Measurements from ENCODE around the gene GATA3. TPM values are rescaled to one million over a fixed set of nuclear protein-coding genes. Genes with fewer than 3 reads are reported as not detected.

GATA3 gene
- total and polyA plus RNA-seq, 9 of the 15 experiments (the other 6 are each of a cell fraction or from before 2014, with no cell fraction given) = 0.01 to 0.24 (median 0.09) TPM; not detected in 6

DNA sequence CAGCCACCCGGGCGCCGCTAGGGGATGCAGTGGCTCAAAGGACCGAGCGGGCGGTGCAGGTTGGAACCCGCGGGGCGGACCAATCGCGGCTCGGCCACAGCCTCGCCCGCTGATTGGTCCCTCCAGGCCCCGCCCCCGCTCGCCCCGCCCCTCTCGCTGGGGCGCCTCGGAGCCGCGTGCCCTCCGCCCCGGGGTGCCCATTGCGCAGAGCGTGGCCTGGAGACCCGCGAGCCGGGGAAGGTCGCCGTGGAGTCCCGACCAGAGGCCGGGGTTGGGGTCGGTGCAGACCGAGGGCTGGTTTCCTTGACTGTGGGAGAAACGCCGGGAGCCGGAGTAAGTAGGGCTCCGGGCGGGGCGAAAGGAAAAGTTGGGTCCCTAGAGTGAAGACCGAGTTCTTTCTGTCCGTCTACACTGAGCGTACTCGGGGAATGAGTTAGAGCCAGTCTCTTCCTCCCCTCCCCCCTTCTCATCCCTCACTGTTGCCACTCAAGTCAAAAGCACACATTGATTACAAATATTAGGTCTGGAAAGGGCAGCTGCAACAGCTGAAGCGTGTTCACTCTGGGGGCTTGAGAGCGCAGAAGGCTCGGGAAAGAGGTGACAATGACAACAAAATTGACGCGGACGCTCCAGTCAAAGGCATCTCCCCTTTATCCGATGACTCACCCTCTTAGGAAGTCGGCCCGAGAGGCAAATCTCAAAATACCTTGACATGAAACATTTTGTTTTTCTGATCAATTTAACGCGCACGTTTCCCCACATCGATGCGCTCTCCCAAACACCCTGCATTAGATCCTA is 843 bp upstream of the GATA3 start (continued):
- TF ChIP-seq, protein P1, sequence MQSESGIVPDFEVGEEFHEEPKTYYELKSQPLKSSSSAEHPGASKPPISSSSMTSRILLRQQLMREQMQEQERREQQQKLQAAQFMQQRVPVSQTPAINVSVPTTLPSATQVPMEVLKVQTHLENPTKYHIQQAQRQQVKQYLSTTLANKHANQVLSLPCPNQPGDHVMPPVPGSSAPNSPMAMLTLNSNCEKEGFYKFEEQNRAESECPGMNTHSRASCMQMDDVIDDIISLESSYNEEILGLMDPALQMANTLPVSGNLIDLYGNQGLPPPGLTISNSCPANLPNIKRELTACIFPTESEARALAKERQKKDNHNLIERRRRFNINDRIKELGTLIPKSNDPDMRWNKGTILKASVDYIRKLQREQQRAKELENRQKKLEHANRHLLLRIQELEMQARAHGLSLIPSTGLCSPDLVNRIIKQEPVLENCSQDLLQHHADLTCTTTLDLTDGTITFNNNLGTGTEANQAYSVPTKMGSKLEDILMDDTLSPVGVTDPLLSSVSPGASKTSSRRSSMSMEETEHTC (IDR thresholded peaks at IDR 0.05) = no peak
- TF ChIP-seq SRSF7 (optimal IDR thresholded peaks at IDR 0.05; ENCODE audit: low read depth, low read length) = no peak
- TF ChIP-seq HDAC3 (IDR thresholded peaks at IDR 0.05; ENCODE audit: borderline replicate concordance, partially characterized antibody) = no peak
- TF ChIP-seq SMAD4 (CRISPR knock-in tag; conservative IDR thresholded peaks at IDR 0.05) = no peak
- no peak for TF ChIP-seq BDP1 (IDR thresholded peaks at IDR 0.05; ENCODE audit: insufficient read depth, insufficient read length)
- TF ChIP-seq, protein P2, sequence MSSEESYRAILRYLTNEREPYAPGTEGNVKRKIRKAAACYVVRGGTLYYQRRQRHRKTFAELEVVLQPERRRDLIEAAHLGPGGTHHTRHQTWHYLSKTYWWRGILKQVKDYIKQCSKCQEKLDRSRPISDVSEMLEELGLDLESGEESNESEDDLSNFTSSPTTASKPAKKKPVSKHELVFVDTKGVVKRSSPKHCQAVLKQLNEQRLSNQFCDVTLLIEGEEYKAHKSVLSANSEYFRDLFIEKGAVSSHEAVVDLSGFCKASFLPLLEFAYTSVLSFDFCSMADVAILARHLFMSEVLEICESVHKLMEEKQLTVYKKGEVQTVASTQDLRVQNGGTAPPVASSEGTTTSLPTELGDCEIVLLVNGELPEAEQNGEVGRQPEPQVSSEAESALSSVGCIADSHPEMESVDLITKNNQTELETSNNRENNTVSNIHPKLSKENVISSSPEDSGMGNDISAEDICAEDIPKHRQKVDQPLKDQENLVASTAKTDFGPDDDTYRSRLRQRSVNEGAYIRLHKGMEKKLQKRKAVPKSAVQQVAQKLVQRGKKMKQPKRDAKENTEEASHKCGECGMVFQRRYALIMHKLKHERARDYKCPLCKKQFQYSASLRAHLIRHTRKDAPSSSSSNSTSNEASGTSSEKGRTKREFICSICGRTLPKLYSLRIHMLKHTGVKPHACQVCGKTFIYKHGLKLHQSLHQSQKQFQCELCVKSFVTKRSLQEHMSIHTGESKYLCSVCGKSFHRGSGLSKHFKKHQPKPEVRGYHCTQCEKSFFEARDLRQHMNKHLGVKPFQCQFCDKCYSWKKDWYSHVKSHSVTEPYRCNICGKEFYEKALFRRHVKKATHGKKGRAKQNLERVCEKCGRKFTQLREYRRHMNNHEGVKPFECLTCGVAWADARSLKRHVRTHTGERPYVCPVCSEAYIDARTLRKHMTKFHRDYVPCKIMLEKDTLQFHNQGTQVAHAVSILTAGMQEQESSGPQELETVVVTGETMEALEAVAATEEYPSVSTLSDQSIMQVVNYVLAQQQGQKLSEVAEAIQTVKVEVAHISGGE (CRISPR knock-in tag; IDR thresholded peaks at IDR 0.05) = no peak; a peak in 1 of 6 replicates
- TF ChIP-seq ATF7 (IDR thresholded peaks at IDR 0.05) = no peak
- no peak for TF ChIP-seq ZNF316 (IDR thresholded peaks at IDR 0.05)
- no peak for TF ChIP-seq TCF3 (CRISPR knock-in tag; IDR thresholded peaks at IDR 0.05)
- no peak for TF ChIP-seq HIVEP1 (CRISPR knock-in tag; IDR thresholded peaks at IDR 0.05)
- TF ChIP-seq, protein P3, sequence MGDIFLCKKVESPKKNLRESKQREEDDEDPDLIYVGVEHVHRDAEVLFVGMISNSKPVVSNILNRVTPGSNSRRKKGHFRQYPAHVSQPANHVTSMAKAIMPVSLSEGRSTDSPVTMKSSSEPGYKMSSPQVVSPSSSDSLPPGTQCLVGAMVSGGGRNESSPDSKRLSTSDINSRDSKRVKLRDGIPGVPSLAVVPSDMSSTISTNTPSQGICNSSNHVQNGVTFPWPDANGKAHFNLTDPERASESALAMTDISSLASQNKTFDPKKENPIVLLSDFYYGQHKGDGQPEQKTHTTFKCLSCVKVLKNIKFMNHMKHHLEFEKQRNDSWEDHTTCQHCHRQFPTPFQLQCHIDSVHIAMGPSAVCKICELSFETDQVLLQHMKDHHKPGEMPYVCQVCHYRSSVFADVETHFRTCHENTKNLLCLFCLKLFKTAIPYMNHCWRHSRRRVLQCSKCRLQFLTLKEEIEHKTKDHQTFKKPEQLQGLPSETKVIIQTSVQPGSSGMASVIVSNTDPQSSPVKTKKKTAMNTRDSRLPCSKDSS (IDR thresholded peaks at IDR 0.05; ENCODE audit: low read depth, partially characterized antibody) = no peak
- TF ChIP-seq, protein P4, sequence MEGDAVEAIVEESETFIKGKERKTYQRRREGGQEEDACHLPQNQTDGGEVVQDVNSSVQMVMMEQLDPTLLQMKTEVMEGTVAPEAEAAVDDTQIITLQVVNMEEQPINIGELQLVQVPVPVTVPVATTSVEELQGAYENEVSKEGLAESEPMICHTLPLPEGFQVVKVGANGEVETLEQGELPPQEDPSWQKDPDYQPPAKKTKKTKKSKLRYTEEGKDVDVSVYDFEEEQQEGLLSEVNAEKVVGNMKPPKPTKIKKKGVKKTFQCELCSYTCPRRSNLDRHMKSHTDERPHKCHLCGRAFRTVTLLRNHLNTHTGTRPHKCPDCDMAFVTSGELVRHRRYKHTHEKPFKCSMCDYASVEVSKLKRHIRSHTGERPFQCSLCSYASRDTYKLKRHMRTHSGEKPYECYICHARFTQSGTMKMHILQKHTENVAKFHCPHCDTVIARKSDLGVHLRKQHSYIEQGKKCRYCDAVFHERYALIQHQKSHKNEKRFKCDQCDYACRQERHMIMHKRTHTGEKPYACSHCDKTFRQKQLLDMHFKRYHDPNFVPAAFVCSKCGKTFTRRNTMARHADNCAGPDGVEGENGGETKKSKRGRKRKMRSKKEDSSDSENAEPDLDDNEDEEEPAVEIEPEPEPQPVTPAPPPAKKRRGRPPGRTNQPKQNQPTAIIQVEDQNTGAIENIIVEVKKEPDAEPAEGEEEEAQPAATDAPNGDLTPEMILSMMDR (IDR thresholded peaks at IDR 0.05 in 2 of 3, conservative IDR thresholded peaks at IDR 0.05 in 1 of 3; ENCODE audit: insufficient read depth in 2 of 3, low read depth in 1 of 3, low read length in 3 of 3) = peak; percentile 63 to 78 (median 66); a peak in 5 of 6 replicates
- no peak for TF ChIP-seq PURB (CRISPR knock-in tag; IDR thresholded peaks at IDR 0.05; ENCODE audit: low read depth)
- TF ChIP-seq BMI1 (IDR thresholded peaks at IDR 0.05; ENCODE audit: low read length) = no peak
- TF ChIP-seq ATF1 (CRISPR knock-in tag; IDR thresholded peaks at IDR 0.05) = no peak
- TF ChIP-seq ATF1 (tag; IDR thresholded peaks at IDR 0.05) = no peak
- no peak for TF ChIP-seq EHMT2 (IDR thresholded peaks at IDR 0.05)
- TF ChIP-seq ZNF311 (CRISPR knock-in tag; IDR thresholded peaks at IDR 0.05) = no peak
- TF ChIP-seq EGR1 (conservative IDR thresholded peaks at IDR 0.05) = 0 out of 2 replicates have a peak, but pooled peaks have one; percentile 9
